Duodenal mucosa (tissue), 2 donors: ENCODE data around the gene DNAJC1.

Source experiments
- H3K27ac ChIP-seq: one replicate; pipeline ENCODE4 v1.7.0; 2013; ENCODE audit warnings: low read depth, low read length
- H3K27me3 ChIP-seq, 2 donors: one replicate each; pipeline ENCODE4 v1.7.0; 2013; ENCODE audit warnings: low read length in 2 of 2, control low read depth in 1 of 2; ENCODE audit not compliant: insufficient read depth in 2 of 2, control insufficient read depth in 1 of 2
- H3K36me3 ChIP-seq, 2 donors: one replicate each; pipeline ENCODE4 v1.7.0; 2013; ENCODE audit warnings: low read length in 2 of 2, control low read depth in 1 of 2; ENCODE audit not compliant: insufficient read depth in 2 of 2, control insufficient read depth in 1 of 2
- H3K4me1 ChIP-seq, 2 donors: one replicate each; pipeline ENCODE4 v1.7.0; 2013; ENCODE audit warnings: low read length in 2 of 2, control low read depth in 1 of 2; ENCODE audit not compliant: insufficient read depth in 2 of 2, control insufficient read depth in 1 of 2
- H3K4me3 ChIP-seq, 2 donors: one replicate each; pipeline ENCODE4 v1.7.0; 2013; ENCODE audit warnings: low read length in 2 of 2, low read depth in 1 of 2
- H3K9ac ChIP-seq, 2 donors: one replicate each; pipeline ENCODE4 v1.7.0; 2013; ENCODE audit warnings: low read length in 2 of 2, low read depth in 1 of 2
- H3K9me3 ChIP-seq, 2 donors: one replicate each; pipeline ENCODE4 v1.7.0; 2013; ENCODE audit warnings: low read length in 2 of 2, control low read depth in 1 of 2; ENCODE audit not compliant: control insufficient read depth in 1 of 2

Gene DNAJC1

DNA sequence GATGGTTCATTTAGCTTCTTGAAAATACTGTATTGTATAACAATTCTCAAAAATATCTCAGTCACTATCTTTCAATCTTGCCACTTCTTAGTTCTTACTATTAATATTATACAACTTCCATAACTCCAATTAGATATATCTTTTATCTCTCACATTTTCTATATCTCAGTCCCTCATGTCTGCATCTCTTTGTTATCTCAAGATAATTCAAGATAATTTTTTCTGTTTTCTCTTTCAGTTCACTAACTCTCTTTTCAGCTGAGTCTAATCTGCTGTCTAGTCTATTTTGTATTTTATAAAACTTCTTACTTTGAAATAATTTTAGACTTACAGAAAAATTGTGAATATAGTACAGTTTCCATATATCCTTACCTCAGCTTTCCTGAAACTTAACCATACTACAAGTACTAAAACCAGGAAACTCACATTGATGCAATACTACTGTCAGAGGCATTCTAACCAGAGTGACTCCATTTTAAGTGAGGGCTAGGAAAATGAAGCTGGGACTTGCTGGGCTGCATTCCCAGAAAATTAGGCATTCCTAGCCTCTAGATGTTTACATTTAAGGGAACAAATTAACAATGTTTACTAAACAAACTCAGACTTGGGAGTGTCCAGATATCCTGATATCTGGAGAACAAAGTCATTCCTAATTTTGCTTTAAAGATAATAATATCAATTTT lies 38.4 kb downstream of the DNAJC1 start:
- Histone ChIP-seq H3K4me3 (no peak overlapping the region), H3K4me1 (no peaks in the 10 kb centered on the region), H3K27me3 (no peaks in the 10 kb centered on the region), H3K36me3 (no peaks in the 10 kb centered on the region), H3K9ac (no peak overlapping the region), H3K9me3 (no peaks in the 10 kb centered on the region), H3K27ac (no peak overlapping the region)

DNA sequence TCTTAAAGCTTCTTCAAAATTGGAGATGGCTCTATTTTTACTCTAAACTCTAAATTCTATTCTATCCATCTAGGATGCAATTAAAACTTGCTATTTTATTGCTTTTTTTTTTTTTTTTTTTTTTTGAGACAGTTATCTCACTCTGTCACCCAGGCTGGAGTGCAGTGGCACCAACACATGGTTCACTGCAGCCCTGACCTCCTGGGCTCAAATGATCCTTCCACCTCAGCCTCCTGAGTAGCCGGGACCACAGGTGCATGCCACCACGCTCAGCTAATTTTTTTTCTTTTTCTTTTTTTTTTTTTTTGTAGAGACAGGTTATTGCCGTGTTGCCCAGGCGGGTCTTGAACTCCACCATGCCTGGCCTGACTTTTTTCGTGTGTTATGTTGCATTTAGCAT lies 41.2 kb downstream of the DNAJC1 start:
- H3K27me3 ChIP-seq: no peaks in the 10 kb centered on the region
- H3K9me3 ChIP-seq: no peaks in the 10 kb centered on the region
- H3K4me1 ChIP-seq: no peaks in the 10 kb centered on the region
- H3K4me3 ChIP-seq: no peak overlapping the region
- no peak overlapping the region for H3K27ac ChIP-seq
- H3K36me3 ChIP-seq: no peaks in the 10 kb centered on the region
- H3K9ac ChIP-seq: no peak overlapping the region

DNA sequence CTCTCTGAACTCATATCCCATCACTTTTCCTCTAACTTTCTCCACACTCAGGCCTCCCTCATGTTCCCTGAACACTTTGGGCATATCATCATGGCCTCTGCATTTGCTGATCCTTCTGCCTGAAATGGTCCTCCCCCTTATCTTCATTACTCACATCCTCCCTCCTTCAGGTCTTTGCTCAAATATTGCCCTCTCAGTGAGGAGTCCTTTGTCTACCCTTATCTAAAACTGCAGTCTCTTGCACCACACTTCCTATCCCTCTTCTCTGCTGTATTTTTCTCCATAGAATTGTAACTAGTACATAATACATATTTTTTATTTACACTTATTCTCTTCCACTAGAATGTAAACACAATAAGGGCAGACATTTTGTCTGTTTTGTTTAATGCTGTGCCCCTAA lies 41.7 kb downstream of the DNAJC1 start:
- no peak overlapping the region for H3K27ac ChIP-seq

DNA sequence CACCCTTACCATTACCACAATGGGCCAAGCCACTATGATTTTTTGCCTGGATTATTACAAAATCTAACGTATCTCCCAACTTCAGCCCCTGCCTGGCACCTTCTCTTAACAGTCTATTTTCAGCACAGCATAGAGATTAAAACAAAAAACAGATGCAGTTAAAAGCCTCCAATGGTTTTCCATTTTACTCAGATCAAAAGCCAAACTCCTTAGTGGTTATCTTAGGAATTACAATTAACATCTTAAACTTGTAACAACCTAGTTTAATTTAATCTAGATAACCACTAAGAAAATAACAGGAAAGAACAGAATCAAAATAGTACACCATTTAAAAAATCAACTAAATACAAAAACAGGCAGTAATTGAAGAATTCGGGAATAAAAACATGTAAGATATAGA lies 43.5 kb downstream of the DNAJC1 start:
- no peak overlapping the region for H3K9ac ChIP-seq
- H3K9me3 ChIP-seq: no peaks in the 10 kb centered on the region
- no peak overlapping the region for H3K27ac ChIP-seq
- H3K27me3 ChIP-seq: no peaks in the 10 kb centered on the region
- no peak overlapping the region for H3K4me3 ChIP-seq
- no peaks in the 10 kb centered on the region for H3K36me3 ChIP-seq
- no peaks in the 10 kb centered on the region for H3K4me1 ChIP-seq

More for the DNA sequence above, 41.7 kb downstream of the DNAJC1 start:
- Histone ChIP-seq H3K9me3 (no peaks in the 10 kb centered on the region), H3K27me3 (no peaks in the 10 kb centered on the region), H3K36me3 (no peaks in the 10 kb centered on the region), H3K9ac (no peak overlapping the region), H3K4me1 (no peaks in the 10 kb centered on the region), H3K4me3 (no peak overlapping the region)

DNA sequence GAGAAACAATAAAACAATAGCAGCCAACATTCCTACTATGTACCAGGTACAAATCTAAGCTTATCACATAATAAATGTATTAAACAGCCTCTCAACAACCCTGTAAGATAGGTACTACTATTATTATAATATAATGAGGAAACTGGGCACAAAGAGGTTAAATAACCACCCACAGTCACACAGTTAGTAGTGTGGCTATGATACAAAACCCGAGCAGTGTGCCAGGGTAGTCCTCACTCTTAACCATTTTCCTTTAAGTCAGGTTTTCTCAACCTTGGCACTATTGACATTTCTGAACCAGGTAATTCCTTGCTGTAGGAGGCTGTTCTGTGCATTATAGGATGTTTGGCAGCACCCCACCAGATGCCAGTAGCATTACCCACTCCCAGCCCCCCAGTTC lies 48.8 kb downstream of the DNAJC1 start:
- Histone ChIP-seq H3K4me1 (no peaks in the 10 kb centered on the region), H3K27ac (no peak overlapping the region), H3K27me3 (no peaks in the 10 kb centered on the region), H3K9me3 (no peaks in the 10 kb centered on the region), H3K9ac (no peak overlapping the region), H3K36me3 (no peaks in the 10 kb centered on the region), H3K4me3 (no peak overlapping the region)

DNA sequence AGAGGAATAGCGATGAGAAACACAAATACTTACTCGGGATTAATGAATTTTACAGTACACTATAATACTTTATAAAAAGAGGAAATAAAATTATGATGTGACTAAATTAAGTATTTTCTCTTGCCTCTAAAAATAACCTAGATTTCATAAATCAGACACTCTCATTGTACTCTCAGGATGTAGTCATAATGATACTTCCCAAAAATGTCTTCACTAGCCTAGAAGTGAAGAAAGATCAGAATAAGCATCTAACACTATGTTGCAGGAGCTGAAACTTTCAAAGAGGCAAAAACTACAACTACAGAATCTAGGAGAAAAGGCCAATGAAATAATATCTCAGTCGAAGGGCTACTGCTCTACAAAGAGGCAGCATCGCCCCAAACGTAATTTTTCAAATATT lies 49.4 kb downstream of the DNAJC1 start:
- Histone ChIP-seq H3K4me1 (no peaks in the 10 kb centered on the region), H3K9ac (no peak overlapping the region), H3K36me3 (no peaks in the 10 kb centered on the region), H3K4me3 (no peak overlapping the region), H3K9me3 (no peaks in the 10 kb centered on the region), H3K27ac (no peak overlapping the region), H3K27me3 (no peaks in the 10 kb centered on the region)

DNA sequence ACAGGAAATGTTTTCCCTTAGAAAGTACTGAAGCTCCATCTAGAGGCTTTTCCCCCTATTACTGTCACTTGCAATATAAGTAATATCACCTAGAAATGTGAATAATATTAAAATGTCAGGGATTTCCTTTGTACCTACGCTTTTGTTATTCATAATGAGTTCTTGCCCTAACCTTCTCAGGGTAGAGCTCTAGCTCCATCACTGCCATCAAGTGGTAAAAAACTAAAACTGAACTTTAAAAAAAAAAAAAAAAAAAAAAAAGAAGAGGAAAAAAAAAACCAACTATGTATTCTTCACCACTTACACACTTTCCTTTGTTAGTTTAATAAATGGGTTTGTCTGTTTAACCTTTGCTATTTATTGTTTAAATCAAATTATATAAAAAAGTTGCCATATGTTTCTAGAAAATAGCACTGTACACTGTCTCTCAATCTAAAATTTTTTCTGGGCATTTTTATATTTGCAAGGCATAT lies 49.9 kb downstream of the DNAJC1 start:
- no peaks in the 10 kb centered on the region for H3K27me3 ChIP-seq
- no peak overlapping the region for H3K4me3 ChIP-seq
- H3K27ac ChIP-seq: no peak overlapping the region
- no peaks in the 10 kb centered on the region for H3K9me3 ChIP-seq
- no peaks in the 10 kb centered on the region for H3K36me3 ChIP-seq
- no peaks in the 10 kb centered on the region for H3K4me1 ChIP-seq
- H3K9ac ChIP-seq: no peak overlapping the region

DNA sequence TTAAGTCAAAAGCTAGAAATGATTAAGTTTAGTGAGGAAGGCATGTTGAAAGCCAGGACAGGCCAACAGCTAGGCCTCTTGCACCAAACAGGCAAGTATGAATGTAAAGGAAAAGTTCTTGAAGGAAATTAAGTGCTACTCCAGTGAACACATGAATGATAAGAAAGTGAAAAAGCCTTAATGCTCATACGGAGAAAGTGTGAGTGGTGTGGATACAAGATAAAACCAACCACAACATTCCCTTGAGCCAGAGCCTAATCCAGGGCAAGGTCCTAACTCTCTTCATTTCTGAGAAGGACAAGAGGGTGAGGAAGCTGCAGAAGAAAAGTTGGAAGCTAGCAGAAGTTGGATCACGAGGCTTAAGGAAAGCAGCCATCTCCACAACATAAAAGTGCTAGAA lies 53.0 kb downstream of the DNAJC1 start:
- Histone ChIP-seq H3K9me3 (no peaks in the 10 kb centered on the region), H3K9ac (no peak overlapping the region), H3K4me3 (no peak overlapping the region), H3K36me3 (no peaks in the 10 kb centered on the region), H3K4me1 (no peaks in the 10 kb centered on the region), H3K27me3 (no peaks in the 10 kb centered on the region), H3K27ac (no peak overlapping the region)

DNA sequence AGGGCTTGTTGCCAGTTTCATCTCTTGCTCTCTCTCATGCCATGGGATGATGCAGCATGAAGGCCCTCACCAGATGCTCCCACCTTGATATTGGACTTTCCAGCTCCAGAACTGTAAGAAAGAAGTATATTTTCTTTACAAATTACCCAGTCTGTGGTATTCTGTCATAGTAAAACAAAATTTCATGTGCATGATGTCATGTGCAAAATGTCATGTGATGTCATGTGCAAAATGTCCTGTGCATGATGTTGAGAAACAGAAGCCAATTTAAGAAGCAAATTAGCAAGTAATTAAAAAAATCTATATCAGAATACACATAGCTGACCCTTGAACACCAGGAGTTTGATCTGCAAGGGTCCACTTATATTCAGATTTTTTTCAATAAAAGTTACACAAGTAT lies 56.6 kb downstream of the DNAJC1 start:
- Histone ChIP-seq H3K36me3 (no peaks in the 10 kb centered on the region), H3K27ac (no peak overlapping the region), H3K4me3 (no peak overlapping the region)

DNA sequence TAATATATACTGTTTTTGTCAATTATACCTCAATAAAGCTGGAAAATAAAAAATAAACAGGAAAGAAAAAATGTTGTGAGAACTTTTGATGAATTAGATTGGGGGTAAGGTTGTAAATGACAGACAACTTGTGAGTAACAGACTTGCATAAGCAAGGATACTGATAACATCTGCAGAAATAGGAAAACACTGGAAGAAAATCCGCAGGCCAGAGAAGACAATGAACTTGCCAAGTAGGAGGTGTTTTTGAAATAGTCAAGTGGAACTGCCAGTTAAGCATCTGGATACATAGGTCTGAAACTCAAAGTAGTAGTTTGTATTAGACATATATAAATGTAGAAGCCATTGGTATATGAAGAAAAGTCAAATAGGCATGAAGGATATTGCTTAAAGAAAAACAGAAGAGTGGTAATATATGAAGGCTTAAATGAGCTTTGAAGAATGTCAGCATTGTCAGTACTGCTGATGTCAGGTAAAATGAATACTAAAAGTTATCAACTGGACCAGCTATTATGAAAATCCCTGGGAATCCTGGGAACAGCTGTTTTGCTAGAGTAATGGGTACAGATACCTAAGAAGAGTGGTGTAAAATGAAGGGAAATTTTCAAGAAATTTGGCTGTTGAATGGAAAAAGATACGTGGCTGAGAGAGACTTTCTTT lies 58.7 kb downstream of the DNAJC1 start:
- H3K4me1 ChIP-seq: peaks cover 0 to 5% of the 10 kb centered on the region in 2 donors
- no peaks in the 10 kb centered on the region for H3K36me3 ChIP-seq
- no peaks in the 10 kb centered on the region for H3K9me3 ChIP-seq
- H3K27me3 ChIP-seq: no peaks in the 10 kb centered on the region
- H3K9ac ChIP-seq: no peak overlapping the region
- H3K4me3 ChIP-seq: no peak overlapping the region
- no peak overlapping the region for H3K27ac ChIP-seq

More for the DNA sequence above, 56.6 kb downstream of the DNAJC1 start:
- Histone ChIP-seq H3K9me3 (no peaks in the 10 kb centered on the region), H3K4me1 (no peaks in the 10 kb centered on the region), H3K27me3 (no peaks in the 10 kb centered on the region), H3K9ac (no peak overlapping the region)
